OCI-LY3 (cell line): ENCODE data around the gene HES4.

ENCODE experiments used
- EZH2phosphoT487 ChIP-seq: fragments of 200-600 bp; shearing (Covaris generic); IDR thresholded peaks from 2 replicates; pipeline ENCODE4 v1.6.1; 2018; ENCODE audit warnings: antibody characterized with exemption, mixed run types, low read depth
- TF ChIP-seq, protein P1 (sequence below): fragments of 200-600, 300-600 bp; sonication (generic); IDR thresholded peaks from 2 replicates; pipeline ENCODE4 v1.5.1; 2014; ENCODE audit warnings: antibody characterized with exemption, low read length, low read depth

DNA sequence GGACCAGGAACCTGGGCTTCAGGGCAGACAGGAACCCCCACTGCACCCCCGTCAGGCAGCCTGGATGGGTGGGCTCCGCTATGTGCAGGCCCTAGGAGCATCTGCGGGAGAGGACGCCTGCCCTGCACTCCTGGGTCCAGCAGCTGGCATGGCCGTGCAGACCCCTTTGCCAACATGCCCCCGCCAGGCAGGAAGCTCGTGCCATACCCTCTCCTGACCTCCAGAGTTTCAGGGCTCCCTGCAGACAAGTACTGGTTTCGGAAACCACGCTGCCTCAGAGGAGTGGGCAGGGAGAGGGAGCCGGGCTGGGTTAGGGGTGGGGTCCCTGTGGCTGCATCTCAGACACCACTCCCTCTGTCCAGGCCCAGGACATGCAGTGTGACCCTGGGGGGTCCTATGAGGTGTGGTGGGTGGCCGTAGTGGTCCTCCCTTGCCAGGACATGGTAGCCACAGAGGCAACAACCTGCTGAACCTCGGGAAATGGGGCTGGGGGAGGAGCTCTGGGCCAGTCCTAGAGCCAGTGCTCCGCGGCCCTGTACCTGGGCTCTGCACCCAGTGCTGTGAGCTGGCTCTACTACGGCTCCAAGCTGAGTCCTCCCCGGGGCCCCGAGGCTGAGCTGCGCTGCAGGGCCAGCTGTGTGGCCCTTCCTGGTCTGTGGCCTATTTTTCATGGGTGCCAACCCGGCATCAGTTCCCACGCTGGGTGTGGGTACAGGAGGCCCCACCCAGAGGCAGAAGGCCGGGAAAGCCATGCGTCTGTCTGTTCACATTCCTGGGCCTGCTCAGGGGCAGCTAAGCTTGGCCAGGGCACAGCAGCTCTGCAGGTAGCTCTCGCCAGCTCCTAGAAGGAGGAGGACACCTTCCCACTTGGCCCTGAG lies 32.2 kb downstream of the HES4 start:
- TF ChIP-seq, protein P1, sequence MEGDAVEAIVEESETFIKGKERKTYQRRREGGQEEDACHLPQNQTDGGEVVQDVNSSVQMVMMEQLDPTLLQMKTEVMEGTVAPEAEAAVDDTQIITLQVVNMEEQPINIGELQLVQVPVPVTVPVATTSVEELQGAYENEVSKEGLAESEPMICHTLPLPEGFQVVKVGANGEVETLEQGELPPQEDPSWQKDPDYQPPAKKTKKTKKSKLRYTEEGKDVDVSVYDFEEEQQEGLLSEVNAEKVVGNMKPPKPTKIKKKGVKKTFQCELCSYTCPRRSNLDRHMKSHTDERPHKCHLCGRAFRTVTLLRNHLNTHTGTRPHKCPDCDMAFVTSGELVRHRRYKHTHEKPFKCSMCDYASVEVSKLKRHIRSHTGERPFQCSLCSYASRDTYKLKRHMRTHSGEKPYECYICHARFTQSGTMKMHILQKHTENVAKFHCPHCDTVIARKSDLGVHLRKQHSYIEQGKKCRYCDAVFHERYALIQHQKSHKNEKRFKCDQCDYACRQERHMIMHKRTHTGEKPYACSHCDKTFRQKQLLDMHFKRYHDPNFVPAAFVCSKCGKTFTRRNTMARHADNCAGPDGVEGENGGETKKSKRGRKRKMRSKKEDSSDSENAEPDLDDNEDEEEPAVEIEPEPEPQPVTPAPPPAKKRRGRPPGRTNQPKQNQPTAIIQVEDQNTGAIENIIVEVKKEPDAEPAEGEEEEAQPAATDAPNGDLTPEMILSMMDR: no peak
- no peak for TF ChIP-seq EZH2phosphoT487
